C4-2B (cell line): Measurements from ENCODE around the gene TMEM191C.
"Not testable (repeated sequence)": the region's sequence is repeated elsewhere in the genome, so short reads cannot be mapped to it uniquely, and the experiment has no call there.

Source experiments
- H3K27ac ChIP-seq: fragments of 450-650 bp; 2 replicates; pipeline ENCODE4 v1.5.1; 2017
- ZFX ChIP-seq: fragments of 450-650 bp; IDR thresholded peaks from 2 replicates; pipeline ENCODE4 v1.6.1; 2017
- TF ChIP-seq, protein P1 (sequence below): fragments of 450-650 bp; conservative IDR thresholded peaks from 2 replicates; pipeline ENCODE4 v1.5.1; 2017; ENCODE audit warnings: mild to moderate bottlenecking

The TMEM191C gene

GRCh38 chr22:21467337-21468193, at the start of gene TMEM191C:
TSS of gene TMEM191C (plus strand) at chr22:21467387. CDS start at chr22:21467460, 73 bp downstream.
- H3K27ac ChIP-seq, result not testable (repeated sequence)

DNA sequence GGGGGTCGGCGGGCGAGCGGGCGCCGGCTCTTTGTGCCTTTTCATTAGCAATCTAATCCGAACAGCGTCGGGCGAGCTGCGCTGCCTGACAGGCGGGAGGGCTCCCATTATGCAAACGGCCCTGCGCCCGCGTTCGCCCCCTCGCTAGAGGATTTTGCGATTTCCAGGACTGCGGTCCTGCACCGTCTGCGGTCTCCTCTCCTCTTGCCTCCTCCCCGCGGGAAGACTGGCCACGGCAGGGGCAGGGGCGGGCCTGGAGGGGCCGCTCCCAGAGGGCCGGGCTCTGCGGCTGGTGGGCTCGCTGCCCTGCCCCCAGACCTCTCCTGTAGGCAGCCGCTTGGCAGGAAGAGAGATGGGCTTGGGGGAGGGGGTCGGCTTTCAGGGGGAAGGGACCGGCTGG, 49.3 kb upstream of the TMEM191C start:
- H3K27ac ChIP-seq, result not testable (repeated sequence)

GRCh38 chr22:21418974-21419638, 48.1 kb upstream of the TMEM191C start:
- H3K27ac ChIP-seq, result not testable (repeated sequence)

DNA sequence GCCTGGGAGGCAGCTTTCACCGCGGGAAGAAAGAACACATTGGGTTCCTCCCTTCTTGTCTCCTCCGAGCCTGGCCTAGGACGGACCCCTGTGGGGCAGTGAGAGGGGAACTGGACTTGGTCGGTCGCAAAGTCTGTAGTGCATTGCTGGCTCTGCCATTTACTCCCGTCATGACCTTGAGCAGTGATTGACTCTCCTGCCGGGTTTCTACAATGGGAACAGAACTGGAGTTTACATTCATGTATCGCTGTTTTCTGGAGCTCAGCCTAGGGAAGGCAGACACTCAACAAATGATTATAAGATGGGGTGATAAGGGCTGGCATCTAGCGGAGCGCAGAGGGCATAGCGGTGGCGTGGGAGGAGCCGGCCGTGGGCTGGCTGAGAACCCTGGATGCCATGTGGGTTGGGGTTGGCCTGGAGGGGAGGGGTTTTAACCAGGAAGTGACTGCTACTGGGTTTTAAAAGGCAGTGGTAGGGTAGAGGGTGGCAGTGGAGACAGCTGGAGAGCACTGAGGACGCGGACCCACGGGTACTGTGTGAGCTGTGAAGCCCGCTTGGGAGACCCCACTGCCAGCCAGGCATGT, 46.9 kb upstream of the TMEM191C start:
- H3K27ac ChIP-seq, result not testable (repeated sequence)

GRCh38 chr22:21424084-21424709, 43.0 kb upstream of the TMEM191C start:
- not testable (repeated sequence) for H3K27ac ChIP-seq

- H3K27ac ChIP-seq, result not testable (repeated sequence)
Measured at GRCh38 chr22:21434378-21435233, 32.6 kb upstream of the TMEM191C start.

DNA sequence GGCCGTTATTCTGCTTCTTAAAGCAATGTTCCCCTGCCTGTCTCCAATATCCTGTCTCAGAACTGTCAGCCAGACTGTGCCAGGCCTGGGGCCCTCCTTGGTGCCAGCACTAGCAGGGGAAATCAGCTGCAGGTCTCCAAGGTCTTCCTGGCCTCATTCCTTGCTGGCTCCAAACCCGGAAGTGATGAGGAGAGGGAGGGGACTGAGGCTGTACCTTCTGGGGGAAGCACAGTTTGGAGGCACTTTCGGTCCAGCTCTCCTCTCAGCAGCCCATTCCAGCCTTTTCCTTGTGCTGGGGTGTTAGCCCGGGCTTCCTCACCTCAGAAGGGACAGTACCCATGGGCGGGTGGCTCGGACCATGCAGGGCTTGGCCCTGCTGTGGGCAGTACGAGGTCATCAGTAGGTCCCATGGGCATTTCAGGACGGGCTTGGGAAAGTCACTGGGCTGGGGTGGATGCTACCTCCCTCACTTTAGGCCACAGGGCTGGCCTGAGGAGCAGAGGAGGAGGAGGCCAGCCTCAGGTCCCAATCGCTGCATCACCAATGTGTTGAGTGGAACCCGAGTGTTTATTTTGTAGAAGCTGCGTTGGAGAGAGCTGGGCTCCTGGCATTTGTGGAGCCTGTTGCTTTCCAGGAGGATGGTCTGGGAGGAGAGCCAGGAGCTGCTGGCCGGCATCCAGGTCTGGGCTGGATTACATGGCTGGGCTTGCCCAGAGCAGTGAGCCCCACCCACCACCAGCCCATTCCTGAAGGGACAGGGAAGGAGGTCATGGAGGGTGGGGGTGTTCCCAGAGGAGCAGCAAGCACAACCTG, 31.0 kb upstream of the TMEM191C start:
- H3K27ac ChIP-seq, result not testable (repeated sequence)

GRCh38 chr22:21438013-21438412, 29.2 kb upstream of the TMEM191C start:
- H3K27ac ChIP-seq, result not testable (repeated sequence)

- H3K27ac ChIP-seq, result not testable (repeated sequence)
Measured at GRCh38 chr22:21440018-21440636, 27.1 kb upstream of the TMEM191C start.

- H3K27ac ChIP-seq, result not testable (repeated sequence)
Measured at GRCh38 chr22:21440676-21441075, 26.5 kb upstream of the TMEM191C start.

- not testable (repeated sequence) for H3K27ac ChIP-seq
Measured at GRCh38 chr22:21441170-21441569, 26.0 kb upstream of the TMEM191C start.

DNA sequence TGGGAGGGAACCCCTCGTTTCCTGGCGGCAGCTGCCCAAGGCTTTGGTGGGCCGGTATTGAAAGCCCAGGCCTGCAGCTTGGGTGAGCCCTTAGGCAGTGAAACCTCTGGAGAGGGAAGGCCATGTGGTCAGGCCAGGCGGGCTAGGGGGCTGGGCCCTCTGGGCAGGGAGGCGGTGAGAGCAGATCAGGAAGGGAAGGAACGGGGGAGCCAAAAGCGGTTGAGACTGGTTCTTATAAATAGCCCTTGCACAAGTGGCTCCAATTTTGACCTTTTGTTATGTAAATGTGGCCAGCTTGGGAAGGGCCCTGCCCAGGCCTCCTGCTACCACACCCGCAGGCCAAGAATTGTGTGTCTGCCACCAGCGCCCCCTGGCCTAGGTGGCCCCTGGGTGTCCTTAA, 25.1 kb upstream of the TMEM191C start:
- H3K27ac ChIP-seq, result not testable (repeated sequence)

- H3K27ac ChIP-seq, result not testable (repeated sequence)
Measured at GRCh38 chr22:21442646-21443045, 24.5 kb upstream of the TMEM191C start.

- no peak overlapping the region for H3K27ac ChIP-seq
Measured at GRCh38 chr22:21443057-21443734, 24.0 kb upstream of the TMEM191C start.

More at GRCh38 chr22:21443057-21443734, 24.0 kb upstream of the TMEM191C start:
- TF ChIP-seq ZFX, result no peak
- TF ChIP-seq, protein P1, sequence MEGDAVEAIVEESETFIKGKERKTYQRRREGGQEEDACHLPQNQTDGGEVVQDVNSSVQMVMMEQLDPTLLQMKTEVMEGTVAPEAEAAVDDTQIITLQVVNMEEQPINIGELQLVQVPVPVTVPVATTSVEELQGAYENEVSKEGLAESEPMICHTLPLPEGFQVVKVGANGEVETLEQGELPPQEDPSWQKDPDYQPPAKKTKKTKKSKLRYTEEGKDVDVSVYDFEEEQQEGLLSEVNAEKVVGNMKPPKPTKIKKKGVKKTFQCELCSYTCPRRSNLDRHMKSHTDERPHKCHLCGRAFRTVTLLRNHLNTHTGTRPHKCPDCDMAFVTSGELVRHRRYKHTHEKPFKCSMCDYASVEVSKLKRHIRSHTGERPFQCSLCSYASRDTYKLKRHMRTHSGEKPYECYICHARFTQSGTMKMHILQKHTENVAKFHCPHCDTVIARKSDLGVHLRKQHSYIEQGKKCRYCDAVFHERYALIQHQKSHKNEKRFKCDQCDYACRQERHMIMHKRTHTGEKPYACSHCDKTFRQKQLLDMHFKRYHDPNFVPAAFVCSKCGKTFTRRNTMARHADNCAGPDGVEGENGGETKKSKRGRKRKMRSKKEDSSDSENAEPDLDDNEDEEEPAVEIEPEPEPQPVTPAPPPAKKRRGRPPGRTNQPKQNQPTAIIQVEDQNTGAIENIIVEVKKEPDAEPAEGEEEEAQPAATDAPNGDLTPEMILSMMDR, result no peak
